Right lobe of liver (tissue), 6 donors: ENCODE data around the gene SLC15A3. TPM values are rescaled to one million over a fixed set of nuclear protein-coding genes. Genes with fewer than 3 reads are reported as not detected.

Experiments
- ATAC-seq, 4 donors: fragments of 200-7000 bp; cut with Tn5 transposase; one replicate each; pipeline ENCODE4 v1.9.1; 2020; ENCODE audit warnings: mild to moderate bottlenecking in 4 of 4, moderate library complexity in 4 of 4
- DNase-seq, 3 donors: peaks; one replicate each; pipeline ENCODE4 v3.0.0-alpha.2; 2020
- H3K27ac ChIP-seq, 3 donors: fragments of 200-600 bp; one replicate each; pipeline ENCODE4 v1.8.0; 2022
- H3K27me3 ChIP-seq, 2 donors: fragments of 200-600 bp; one replicate each; pipeline ENCODE4 v1.8.0; 2022
- H3K36me3 ChIP-seq, 4 donors: fragments of 200-600 bp; sonication (generic) in 1 of 4; one replicate each; pipeline versions ENCODE4 v1.5.1 to v1.8.0; 2017 to 2022; ENCODE audit warnings: control low read depth in 1 of 4
- H3K4me1 ChIP-seq, 4 donors: fragments of 200-600 bp; sonication (generic) in 1 of 4; one replicate each; pipeline versions ENCODE4 v1.5.1 to v1.8.0; 2017 to 2022; ENCODE audit warnings: control low read depth in 1 of 4
- H3K4me3 ChIP-seq, 3 donors: fragments of 200-600 bp; one replicate each; pipeline ENCODE4 v1.8.0; 2022
- H3K9me3 ChIP-seq, 4 donors: fragments of 200-600 bp; sonication (generic) in 1 of 4; one replicate each; pipeline versions ENCODE4 v1.5.1 to v1.8.0; 2017 to 2022; ENCODE audit warnings: control low read depth in 1 of 4
- POLR2A ChIP-seq: fragments of 450-650 bp; IDR thresholded peaks from one replicate; pipeline ENCODE4 v1.6.1; 2017; ENCODE audit warnings: antibody characterized with exemption, mild to moderate bottlenecking
- WGBS: methylation state at CpG from one replicate; pipeline ENCODE4 v1.1.6; 2018; ENCODE audit warnings: low coverage, low lambda C conversion rate; ENCODE audit not compliant: insufficient coverage; ENCODE audit errors: missing lambda C conversion rate; 5-methylcytosine and 5-hydroxymethylcytosine counted together
- intact Hi-C, 2 donors: fragments of 100-400 bp; cut with DNase I; formaldehyde crosslinking; loops; one replicate each; pipeline versions ENCODE4 v1.11.2 to v1.14.1; 2022
- total RNA-seq, 6 experiments: library from RNA; depleted of rRNA in 2 of 6; stranded (reverse); fragments of >200 nt in 2 of 6; fragmentation: NEBNext Ultra II Directional in 3 of 6; extraction: Animal tissue kit (Norgen Biotek cat#: 25700) in 3 of 6; gene quantifications; one replicate each; pipeline versions ENCODE4 v1.1.0 to v1.2.4, GENCODE V29; 2016 to 2023
- TF ChIP-seq, protein P1 (sequence below), 4 donors: fragments of 200-600 bp in 3 of 4; fragments of 450-650 bp in 1 of 4; IDR thresholded peaks; one replicate each; pipeline versions ENCODE4 v1.5.1 to v1.8.0; 2016 to 2022; ENCODE audit warnings: antibody characterized with exemption in 4 of 4, mild to moderate bottlenecking in 2 of 4
- donor health status: DM: no; HTN: yes; CAD: no.
- donor health status: DM: no; HTN: no; CAD: no.
- donor health status: DM: no; HTN: no; CAD: no.
- donor health status: DM: no; HTN: yes; CAD: no.
- donor health status: DM: no; HTN: yes; CAD: no.

SLC15A3 gene
- total RNA-seq, 6 experiments from 2014 or later: 7.2 to 22.2 (median 9.2) TPM

DNA sequence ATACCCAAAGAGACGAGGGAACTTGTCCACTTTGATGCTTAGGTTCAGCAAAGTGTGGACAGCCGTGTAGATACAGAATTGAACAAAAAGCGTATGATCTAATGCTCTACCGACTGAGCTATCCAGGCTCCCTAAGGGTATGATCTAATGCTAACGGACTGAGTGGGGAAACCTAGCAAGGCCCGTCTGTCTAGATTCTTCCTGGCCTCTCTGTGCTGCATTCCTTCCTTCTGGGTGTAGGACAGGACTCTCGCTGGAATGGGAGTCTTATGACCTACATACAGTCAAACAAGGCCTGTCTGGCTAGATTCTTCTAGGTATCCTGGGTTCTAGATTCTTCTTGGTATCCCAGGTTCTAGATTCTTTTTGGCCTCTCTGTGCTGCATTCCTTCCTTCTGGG is 8.4 kb upstream of the SLC15A3 start:
- intact Hi-C loops: loop anchor here in 1 of 2 donors (10.0 kb wide), 1 partner anchor 174 kb away; no protein-coding TSS in a partner anchor
- Histone ChIP-seq H3K4me3 (no peak overlapping the region), H3K36me3 (no peaks in the 10 kb centered on the region), H3K27me3 (no peaks in the 10 kb centered on the region), H3K27ac (no peak overlapping the region), H3K9me3 (no peaks in the 10 kb centered on the region), H3K4me1 (no peaks in the 10 kb centered on the region)
- DNase-seq (no peak), ATAC-seq (no peak)
- no peak for TF ChIP-seq POLR2A
- TF ChIP-seq, protein P1, sequence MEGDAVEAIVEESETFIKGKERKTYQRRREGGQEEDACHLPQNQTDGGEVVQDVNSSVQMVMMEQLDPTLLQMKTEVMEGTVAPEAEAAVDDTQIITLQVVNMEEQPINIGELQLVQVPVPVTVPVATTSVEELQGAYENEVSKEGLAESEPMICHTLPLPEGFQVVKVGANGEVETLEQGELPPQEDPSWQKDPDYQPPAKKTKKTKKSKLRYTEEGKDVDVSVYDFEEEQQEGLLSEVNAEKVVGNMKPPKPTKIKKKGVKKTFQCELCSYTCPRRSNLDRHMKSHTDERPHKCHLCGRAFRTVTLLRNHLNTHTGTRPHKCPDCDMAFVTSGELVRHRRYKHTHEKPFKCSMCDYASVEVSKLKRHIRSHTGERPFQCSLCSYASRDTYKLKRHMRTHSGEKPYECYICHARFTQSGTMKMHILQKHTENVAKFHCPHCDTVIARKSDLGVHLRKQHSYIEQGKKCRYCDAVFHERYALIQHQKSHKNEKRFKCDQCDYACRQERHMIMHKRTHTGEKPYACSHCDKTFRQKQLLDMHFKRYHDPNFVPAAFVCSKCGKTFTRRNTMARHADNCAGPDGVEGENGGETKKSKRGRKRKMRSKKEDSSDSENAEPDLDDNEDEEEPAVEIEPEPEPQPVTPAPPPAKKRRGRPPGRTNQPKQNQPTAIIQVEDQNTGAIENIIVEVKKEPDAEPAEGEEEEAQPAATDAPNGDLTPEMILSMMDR (IDR thresholded peaks at IDR 0.05): no peak
- 67% methylated on average over 6 of the region's 7 CpGs for WGBS

DNA sequence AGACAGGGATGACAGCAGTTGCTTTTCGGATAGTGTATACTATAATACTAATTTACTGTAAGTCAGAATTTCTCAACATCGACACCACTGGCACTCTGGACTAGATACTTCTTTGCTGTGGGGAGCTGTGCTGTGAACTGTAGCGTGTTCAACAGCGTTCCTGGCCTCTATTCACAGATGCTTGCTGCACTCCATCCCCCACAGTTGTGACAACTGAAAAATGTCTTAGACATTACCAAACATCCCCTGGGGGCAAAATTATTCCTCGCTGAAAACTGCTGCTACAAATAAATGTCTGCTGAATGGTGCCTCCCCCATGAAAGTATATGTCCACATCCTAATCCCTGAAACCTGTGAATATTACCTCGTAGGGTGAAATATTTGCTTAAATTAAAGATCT is 7.5 kb upstream of the SLC15A3 start:
- no peak for ATAC-seq
- no peaks in the 10 kb centered on the region for H3K27me3 ChIP-seq
- no peak overlapping the region for H3K4me3 ChIP-seq
- no peak for TF ChIP-seq POLR2A
- TF ChIP-seq, protein P1 (IDR thresholded peaks at IDR 0.05): no peak
- WGBS: 69% methylated on average over 4 of the region's 6 CpGs
- H3K36me3 ChIP-seq: no peaks in the 10 kb centered on the region
- intact Hi-C loops: no loop called here
- no peak for DNase-seq
- H3K27ac ChIP-seq: no peak overlapping the region
- H3K4me1 ChIP-seq: no peaks in the 10 kb centered on the region
- no peaks in the 10 kb centered on the region for H3K9me3 ChIP-seq

DNA sequence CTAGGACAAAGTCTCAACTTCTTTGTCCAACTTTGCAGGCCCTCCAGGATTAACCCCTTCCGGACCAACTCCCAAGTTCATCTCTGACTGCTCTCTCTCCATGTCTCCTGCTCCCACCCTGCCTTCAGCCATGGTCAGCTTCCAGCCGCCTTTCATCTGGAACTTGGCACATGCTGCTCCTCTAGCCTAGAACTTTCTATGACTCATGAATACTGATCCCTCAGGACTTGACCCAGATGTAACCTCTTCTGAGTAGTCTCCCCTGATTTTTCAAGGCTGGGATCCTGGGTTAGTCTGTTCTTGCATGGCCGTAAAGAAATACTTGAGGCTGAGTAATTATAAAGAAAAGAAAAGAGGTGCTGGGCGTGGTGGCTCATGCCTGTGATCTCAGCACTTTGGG is 5.2 kb upstream of the SLC15A3 start:
- intact Hi-C loops: no loop called here
- no peaks in the 10 kb centered on the region for H3K36me3 ChIP-seq
- H3K27ac ChIP-seq: no peak overlapping the region
- H3K27me3 ChIP-seq: no peaks in the 10 kb centered on the region
- H3K4me1 ChIP-seq: peaks cover 0 to 4% (median 0%) of the 10 kb centered on the region in 4 donors
- no peak for ATAC-seq
- 91% methylated on average over 3 of the region's 4 CpGs for WGBS
- no peak for DNase-seq
- no peak overlapping the region for H3K4me3 ChIP-seq
- TF ChIP-seq, protein P1 (IDR thresholded peaks at IDR 0.05): no peak
- TF ChIP-seq POLR2A: no peak
- H3K9me3 ChIP-seq: no peaks in the 10 kb centered on the region

DNA sequence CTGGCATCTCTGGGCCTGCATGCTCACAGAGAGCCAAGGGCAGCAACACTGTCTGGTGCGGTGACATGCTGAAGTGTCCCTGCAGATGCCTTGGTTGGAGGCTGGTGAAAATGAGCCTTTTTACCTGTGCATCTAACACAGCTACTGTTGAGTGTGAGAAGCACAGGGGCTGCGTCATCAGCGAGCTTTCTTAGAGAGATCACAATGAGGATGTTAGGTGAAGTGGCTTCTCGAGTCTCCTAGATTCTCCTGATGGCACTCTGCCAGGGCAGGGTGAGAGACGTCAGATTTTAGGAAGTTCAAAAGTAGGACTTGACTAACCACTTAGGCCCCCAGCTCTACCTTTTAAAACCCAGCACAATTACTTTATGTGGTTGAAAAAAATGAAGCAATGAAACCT is 3.6 kb upstream of the SLC15A3 start:
- DNase-seq: no peak
- ATAC-seq: no peak
- no peaks in the 10 kb centered on the region for H3K27me3 ChIP-seq
- TF ChIP-seq, protein P1 (IDR thresholded peaks at IDR 0.05): no peak
- no peak for TF ChIP-seq POLR2A
- 8% methylated on average over 2 of the region's 5 CpGs for WGBS
- intact Hi-C loops: no loop called here
- peaks cover 0 to 5% (median 2%) of the 10 kb centered on the region in 4 donors for H3K4me1 ChIP-seq
- no peak overlapping the region for H3K4me3 ChIP-seq
- H3K9me3 ChIP-seq: no peaks in the 10 kb centered on the region
- H3K36me3 ChIP-seq: no peaks in the 10 kb centered on the region
- no peak overlapping the region for H3K27ac ChIP-seq

DNA sequence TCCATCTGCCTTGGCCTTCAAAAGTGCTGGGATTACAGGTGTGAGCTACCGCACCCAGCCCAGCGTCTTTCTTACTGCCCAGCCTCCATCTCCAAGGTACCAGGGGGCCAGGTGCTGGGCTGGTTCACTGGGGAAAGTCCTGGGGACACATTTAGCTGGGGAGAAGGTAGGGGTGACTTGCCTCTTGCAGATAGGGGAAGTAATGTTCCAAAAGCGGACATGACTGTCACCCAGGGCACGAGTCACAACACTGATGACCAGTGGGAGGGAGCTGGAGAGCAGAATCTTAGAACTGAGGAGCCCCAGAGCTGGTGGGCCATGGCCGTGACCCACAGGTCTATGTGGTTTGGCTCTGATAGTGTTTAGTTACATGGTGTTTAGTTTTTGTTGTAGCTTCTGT is 2.4 kb upstream of the SLC15A3 start:
- ATAC-seq (peak in 3 of 4 donors; percentile 14 to 26 (median 16)), DNase-seq (no peak)
- 57% methylated on average over 5 of the region's 5 CpGs for WGBS
- TF ChIP-seq, protein P1 (IDR thresholded peaks at IDR 0.05): no peak
- no peak for TF ChIP-seq POLR2A
- intact Hi-C loops: no loop called here
- Histone ChIP-seq H3K27me3 (no peaks in the 10 kb centered on the region), H3K36me3 (no peaks in the 10 kb centered on the region), H3K4me1 (peaks cover 0 to 5% (median 2%) of the 10 kb centered on the region in 4 donors), H3K9me3 (no peaks in the 10 kb centered on the region), H3K4me3 (no peak overlapping the region), H3K27ac (no peak overlapping the region)
